ENCODE measurements around the gene FBRSL1.

- no peak for TF ChIP-seq CTCF (conservative IDR thresholded peaks at IDR 0.05; ENCODE audit: low read depth, low read length)
- no peak for TF ChIP-seq EZH2 (IDR thresholded peaks at IDR 0.05; ENCODE audit: low read length, unreplicated experiment)
- no peak for TF ChIP-seq EZH2phosphoT487 (IDR thresholded peaks at IDR 0.05; ENCODE audit: borderline replicate concordance, low read length)
These were observed 15.3 kb downstream of the FBRSL1 start for GRCh38 chr12:132505105-132505851.

Data from PC-3 (cell line).